GM19324 (cell line): ENCODE data around the gene MINDY4.

Experiments used
- ATAC-seq: cut with Tn5 transposase; IDR thresholded peaks from one replicate; pipeline ENCODE4 v1.9.1; 2021; ENCODE audit warnings: mild to moderate bottlenecking, moderate library complexity; ENCODE audit not compliant: unreplicated experiment, low FRiP score

MINDY4 gene

DNA sequence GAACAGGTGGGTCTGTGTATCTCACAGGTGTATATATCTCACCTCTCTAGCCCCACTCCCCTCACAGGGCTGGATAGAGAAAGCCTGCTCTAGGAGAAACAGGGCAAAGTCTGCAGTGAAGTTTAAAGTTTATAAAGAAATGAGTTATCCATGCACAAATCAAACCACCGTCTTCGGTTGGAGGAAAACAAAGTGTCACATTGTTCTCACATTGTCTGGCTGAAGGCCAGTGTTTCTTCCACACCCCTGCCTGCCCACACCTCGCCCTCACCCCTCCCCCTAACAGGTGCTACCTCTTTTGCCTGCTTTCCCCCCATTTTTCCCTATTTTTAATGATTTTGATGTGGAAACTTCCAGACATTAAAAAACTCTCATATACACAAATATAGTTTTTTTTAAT lies 166.2 kb downstream of the MINDY4 start:
- ATAC-seq: no peak

DNA sequence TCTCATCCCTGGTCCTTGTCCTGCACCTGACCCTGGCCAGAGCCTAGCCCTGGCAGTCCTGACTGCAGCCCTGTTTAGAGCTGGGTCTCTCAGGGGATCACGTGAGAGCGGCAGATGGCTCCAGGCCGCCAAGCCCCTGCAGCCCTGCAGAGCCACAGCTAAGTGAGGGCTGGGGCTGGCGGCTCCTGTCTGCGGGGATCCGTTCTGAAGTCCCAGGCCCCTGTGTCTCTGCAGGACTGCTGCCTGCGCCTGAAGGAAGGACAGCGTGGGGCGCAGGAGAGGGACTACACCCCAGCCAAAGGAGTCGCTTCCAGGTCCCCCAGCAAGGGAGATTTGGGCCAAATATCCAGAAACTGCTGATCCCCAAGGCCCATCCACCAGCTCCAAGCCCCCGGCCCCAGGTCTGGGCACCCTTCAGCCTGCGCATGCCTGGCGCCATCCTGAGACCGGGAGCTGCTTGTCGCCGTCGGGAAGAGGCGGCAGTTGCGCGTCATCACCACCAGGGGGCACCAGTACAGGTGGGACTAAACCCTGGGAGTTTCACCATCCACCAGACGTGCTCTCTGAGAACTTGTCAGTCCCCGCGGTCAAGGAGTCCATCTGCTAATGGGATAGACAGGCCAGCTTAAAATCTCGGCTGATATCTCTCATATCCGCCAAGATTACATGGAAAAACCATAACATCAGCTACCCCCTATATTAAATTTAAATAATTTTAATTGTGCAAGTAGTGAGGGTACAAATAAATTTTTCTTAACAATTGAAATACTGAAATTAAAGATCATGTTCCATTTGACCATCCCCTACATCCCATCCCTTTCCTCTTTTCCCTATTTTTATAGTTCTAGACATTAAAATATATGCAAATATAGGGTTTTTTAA lies 167.5 kb downstream of the MINDY4 start:
- peak; percentile 52 for ATAC-seq

DNA sequence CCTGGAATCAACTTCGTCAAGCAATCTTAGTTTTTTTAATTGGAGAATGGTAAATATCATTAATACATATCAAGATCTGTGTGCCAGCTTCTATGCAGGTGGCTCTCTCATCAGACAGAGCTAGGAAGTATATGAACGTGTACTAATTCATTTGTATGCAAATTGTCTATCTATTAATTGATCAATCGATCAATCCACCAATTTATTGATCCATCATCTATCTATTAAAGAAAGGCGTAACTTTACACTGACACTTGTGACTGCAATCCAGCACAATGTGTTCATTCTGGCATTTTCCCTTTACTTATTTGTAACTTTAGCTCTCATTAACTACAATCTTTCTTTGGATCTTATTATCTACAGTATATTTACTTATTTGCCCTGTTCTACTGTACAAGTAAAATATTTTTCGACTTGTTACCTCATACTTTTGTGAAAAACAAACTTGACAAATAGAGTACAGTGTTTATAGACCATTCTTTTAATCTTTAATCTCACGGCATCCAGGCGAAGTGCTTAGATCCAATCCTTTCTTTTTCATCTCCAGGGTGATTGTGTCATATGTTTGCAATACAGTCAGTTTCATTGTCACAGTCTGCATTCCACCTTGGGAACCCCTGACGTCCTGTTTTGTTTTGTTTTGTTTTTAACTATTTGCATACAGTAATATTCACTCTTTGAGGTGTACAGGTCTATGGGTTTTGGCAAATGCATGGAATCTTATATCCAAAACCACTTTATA lies 170.5 kb downstream of the MINDY4 start:
- ATAC-seq: no peak
